Endothelial cell of umbilical vein (primary cell): ENCODE data around the gene GPSM1. TPM values are rescaled to one million over a fixed set of nuclear protein-coding genes. Genes with fewer than 3 reads are reported as not detected.

ENCODE experiments used
- BruUV-seq: library from RNA; stranded (reverse); fragments of 400-500 nt; replicated peaks from 2 replicates; lab custom pipeline; 2021; lab: Mats Ljungman, UMichigan
- CTCF ChIA-PET: fragments of 300-600, 350-600 bp; sonication (Branson Sonifier 250); formaldehyde crosslinking; loops from one replicate; lab custom pipeline; 2021; ENCODE audit warnings: antibody characterized with exemption, inconsistent platforms; lab: Charles Lee
- POLR2A ChIA-PET: fragments of 300-600, 350-600 bp; sonication (Branson Sonifier 250); formaldehyde crosslinking; loops from one replicate; lab custom pipeline; 2021; ENCODE audit warnings: antibody characterized with exemption, inconsistent platforms; lab: Charles Lee
- DNase-seq: peaks from one replicate; pipeline ENCODE4 v3.0.0-alpha.2; 2011; ENCODE audit warnings: low read depth, low spot score
- FAIRE-seq: peaks from 2 replicates; lab custom pipeline; 2011; peaks lifted over from hg19 to GRCh38; lab: Jason Lieb, UNC
- H2AFZ ChIP-seq: 2 replicates; pipeline ENCODE4 v1.6.0; 2012; ENCODE audit warnings: low read depth, low read length, control low read depth, inconsistent platforms
- H3K27ac ChIP-seq: 2 replicates; pipeline ENCODE4 v1.5.1; 2011; ENCODE audit warnings: low read depth, mild to moderate bottlenecking, control low read depth, low read length, moderate library complexity; ENCODE audit not compliant: insufficient read depth
- H3K27me3 ChIP-seq, 2 experiments: 2 replicates each; pipeline versions ENCODE4 v1.6.0 to v1.6.1; 2011; ENCODE audit warnings: low read length in 2 of 2, mixed read lengths in 1 of 2; ENCODE audit not compliant: control insufficient read depth in 2 of 2, insufficient read depth in 2 of 2
- H3K36me3 ChIP-seq, 2 experiments: 2 replicates in 1 of 2; 3 replicates in 1 of 2; pipeline ENCODE4 v1.5.1; 2011; ENCODE audit warnings: low read length in 2 of 2, mild to moderate bottlenecking in 1 of 2, moderate library complexity in 1 of 2; ENCODE audit not compliant: control insufficient read depth in 2 of 2, insufficient read depth in 2 of 2; ENCODE audit errors: extremely low read depth in 1 of 2
- H3K4me1 ChIP-seq: 3 replicates; pipeline ENCODE4 v1.5.1; 2011; ENCODE audit warnings: mild to moderate bottlenecking, low read length; ENCODE audit not compliant: control insufficient read depth, insufficient read depth; ENCODE audit errors: extremely low read depth
- H3K4me2 ChIP-seq: 2 replicates; pipeline ENCODE4 v1.6.1; 2011; ENCODE audit warnings: low read length, control low read depth, mixed read lengths; ENCODE audit not compliant: insufficient read depth
- H3K4me3 ChIP-seq, 3 experiments: fragments of 200-600 bp in 1 of 3; sonication (generic), shearing (Covaris generic) in 1 of 3; replicated peaks in 1 of 3; 2 replicates each; pipeline ENCODE4 v1.5.1; 2011 to 2016; ENCODE audit warnings: control low read depth in 3 of 3, low read length in 3 of 3, mild to moderate bottlenecking in 2 of 3, inconsistent platforms in 1 of 3, low read depth in 1 of 3, moderate library complexity in 1 of 3; ENCODE audit not compliant: insufficient read depth in 1 of 3
- H3K79me2 ChIP-seq: 2 replicates; pipeline ENCODE4 v1.6.0; 2012; ENCODE audit warnings: low read length, inconsistent platforms; ENCODE audit not compliant: control insufficient read depth, insufficient read depth
- H3K9ac ChIP-seq: replicated peaks from 2 replicates; pipeline ENCODE3; 2011; ENCODE audit warnings: low read length, control low read depth; ENCODE audit not compliant: insufficient read depth; ENCODE audit errors: extremely low read depth
- H3K9me1 ChIP-seq: replicated peaks from 3 replicates; pipeline ENCODE4 v1.6.0; 2011; ENCODE audit warnings: mild to moderate bottlenecking, low read length; ENCODE audit not compliant: control insufficient read depth, insufficient read depth; ENCODE audit errors: extremely low read depth
- H3K9me3 ChIP-seq: replicated peaks from 2 replicates; pipeline ENCODE4 v1.5.1; 2012; ENCODE audit warnings: low read length, inconsistent platforms; ENCODE audit not compliant: control insufficient read depth, insufficient read depth
- H4K20me1 ChIP-seq: replicated peaks from 2 replicates; pipeline ENCODE3; 2011; ENCODE audit warnings: mild to moderate bottlenecking, low read length; ENCODE audit not compliant: control insufficient read depth, insufficient read depth; ENCODE audit errors: extremely low read depth
- CTCF ChIP-seq, 2 donors: IDR thresholded peaks; 1 replicate in 1 of 2; 2 replicates in 1 of 2; pipeline ENCODE4 v1.5.1; 2011; ENCODE audit warnings: low read length in 2 of 2, mild to moderate bottlenecking in 2 of 2, moderate library complexity in 2 of 2, control low read depth in 1 of 2, inconsistent platforms in 1 of 2, low read depth in 1 of 2; ENCODE audit not compliant: insufficient read depth in 1 of 2; ENCODE audit errors: extremely low read depth in 1 of 2
- EZH2 ChIP-seq: IDR thresholded peaks from 2 replicates; pipeline ENCODE4 v1.6.1; 2012; ENCODE audit warnings: borderline replicate concordance, low read depth, mild to moderate bottlenecking, moderate library complexity, low read length, inconsistent platforms; ENCODE audit not compliant: severe bottlenecking
- FOS ChIP-seq: IDR thresholded peaks from 2 replicates; pipeline ENCODE4 v1.6.1; 2011; ENCODE audit warnings: mild to moderate bottlenecking, low read length, moderate library complexity, borderline replicate concordance; ENCODE audit not compliant: insufficient read depth
- GATA2 ChIP-seq: IDR thresholded peaks from 2 replicates; pipeline ENCODE4 v1.7.0; 2011; ENCODE audit warnings: low read depth, mild to moderate bottlenecking, moderate library complexity, mixed read lengths, low read length; ENCODE audit not compliant: insufficient read length, insufficient read depth
- JUN ChIP-seq: IDR thresholded peaks from 2 replicates; pipeline ENCODE4 v1.6.1; 2011; ENCODE audit warnings: borderline replicate concordance, low read depth; ENCODE audit not compliant: insufficient read length, insufficient read depth
- MAX ChIP-seq: IDR thresholded peaks from 2 replicates; pipeline ENCODE4 v1.6.1; 2011; ENCODE audit not compliant: insufficient read depth, insufficient read length
- MYC ChIP-seq: IDR thresholded peaks from one replicate; pipeline ENCODE4 v1.6.1; 2011; ENCODE audit warnings: mild to moderate bottlenecking, low read depth, low read length
- POLR2A ChIP-seq: IDR thresholded peaks from 2 replicates; pipeline ENCODE4 v1.6.1; 2012; ENCODE audit warnings: low read depth, mild to moderate bottlenecking, control low read depth, low read length
- POLR2AphosphoS5 ChIP-seq: IDR thresholded peaks from 2 replicates; pipeline ENCODE4 v1.6.1; 2012; ENCODE audit warnings: low read depth, mild to moderate bottlenecking, control low read depth, low read length, moderate library complexity; ENCODE audit not compliant: insufficient read depth
- dilution Hi-C: fragments of 300-500 bp; cut with MboI; formaldehyde crosslinking; loops from one replicate; pipeline ENCODE4 v1.15.0; 2019; ENCODE audit warnings: low sequenced_read_pairs; ENCODE audit not compliant: extremely low pct_ligation_motif_present
- intact Hi-C: fragments of 100-400 bp; cut with micrococcal nuclease; formaldehyde crosslinking; loops from one replicate; pipeline ENCODE4 v1.10.0; 2022
- polyA plus RNA-seq, 4 experiments: library from polyadenylated mRNA; depleted of rRNA in 3 of 4; stranded (reverse) in 3 of 4; unstranded in 1 of 4; fragments of >200 nt; gene quantifications; 2 replicates each; pipeline versions ENCODE4 v1.2.1 to v1.2.3, GENCODE V29; 2011 to 2012; ENCODE audit warnings: missing spikeins in 1 of 4
- total RNA-seq: library from RNA; stranded (reverse); gene quantifications from 2 replicates; pipeline ENCODE4 v1.2.3, GENCODE V29; 2021

The GPSM1 gene
- total and polyA plus RNA-seq, 2 donors (not counting 3 experiments of a cell fraction or from before 2014, with no cell fraction given) = 34.6 to 47.1 TPM

- DNase-seq (no peak), FAIRE-seq (no peak)
- POLR2A ChIA-PET = no interaction called here
- Histone ChIP-seq H3K79me2 (peaks cover 10% of the 10 kb centered on the region), H2AFZ (no peak overlapping the region), H3K9ac (no peak overlapping the region), H3K27me3 (no peaks in the 10 kb centered on the region), H4K20me1 (no peaks in the 10 kb centered on the region), H3K27ac (no peak overlapping the region), H3K4me1 (no peaks in the 10 kb centered on the region), H3K9me3 (no peaks in the 10 kb centered on the region), H3K36me3 (peaks cover 5 to 36% of the 10 kb centered on the region in 2 experiments), H3K4me3 (no peak overlapping the region), H3K9me1 (no peaks in the 10 kb centered on the region), H3K4me2 (no peak overlapping the region)
- dilution Hi-C loops (no loop called here), intact Hi-C loops (no loop called here)
- CTCF ChIA-PET = interaction anchor here (1.0 to 1.3 kb wide), 2 partner anchors 9 to 73 kb away, joined by 3 to 7 read pairs; no protein-coding TSS in a partner anchor
- no TSS peak for BruUV-seq
- TF ChIP-seq POLR2A (no peak), MAX (no peak), FOS (no peak), EZH2 (no peak), MYC (no peak), CTCF (IDR thresholded peaks at IDR 0.05; ENCODE audit: extremely low read depth in 1 of 2, insufficient read depth in 1 of 2, low read depth in 1 of 2, low read length in 2 of 2) (no peak), JUN (no peak), POLR2AphosphoS5 (no peak), GATA2 (no peak)
These were observed 9.0 kb downstream of the GPSM1 start for GRCh38 chr9:136336156-136336870.
